ENCODE results near the gene LAMP1.

The LAMP1 gene

GRCh38 chr13:113297370-113298042, 467 bp downstream of the LAMP1 start:
- DNase-seq = no peak

GRCh38 chr13:113298043-113298945, 1.3 kb downstream of the LAMP1 start:
- peak in 1 of 2 experiments; percentile 16 for DNase-seq

GRCh38 chr13:113299951-113300350, 2.9 kb downstream of the LAMP1 start:
- no peak for DNase-seq

GRCh38 chr13:113302986-113303385, 5.9 kb downstream of the LAMP1 start:
- no peak for DNase-seq

GRCh38 chr13:113304121-113304520, 7.1 kb downstream of the LAMP1 start:
- no peak for DNase-seq

- no peak for DNase-seq
These were observed 8.2 kb downstream of the LAMP1 start for GRCh38 chr13:113305208-113305607.

- DNase-seq = no peak
These were observed 10.5 kb downstream of the LAMP1 start for GRCh38 chr13:113307491-113307890.

GRCh38 chr13:113309473-113309872, 12.4 kb downstream of the LAMP1 start:
- no peak for DNase-seq

- DNase-seq = peak; percentile 91 to 96
These were observed 17.1 kb downstream of the LAMP1 start for GRCh38 chr13:113314112-113314511.

GRCh38 chr13:113314895-113315470, 17.9 kb downstream of the LAMP1 start:
- peak; percentile 91 to 94 for DNase-seq

GRCh38 chr13:113315992-113316391, 19.0 kb downstream of the LAMP1 start:
- DNase-seq = no peak

GRCh38 chr13:113317031-113317430, 20.0 kb downstream of the LAMP1 start:
- no peak for DNase-seq

GRCh38 chr13:113318956-113319355, 21.9 kb downstream of the LAMP1 start:
- DNase-seq = no peak

GRCh38 chr13:113319371-113319770, 22.3 kb downstream of the LAMP1 start:
- DNase-seq = no peak

GRCh38 chr13:113320226-113320875, 23.3 kb downstream of the LAMP1 start:
- no peak for DNase-seq

- DNase-seq = no peak
These were observed 24.5 kb downstream of the LAMP1 start for GRCh38 chr13:113321546-113321945.

- DNase-seq = no peak
These were observed 25.0 kb downstream of the LAMP1 start for GRCh38 chr13:113322043-113322461.

- no peak for DNase-seq
These were observed 26.0 kb downstream of the LAMP1 start for GRCh38 chr13:113322890-113323651.

GRCh38 chr13:113323869-113324268, 26.8 kb downstream of the LAMP1 start:
- DNase-seq = no peak

- DNase-seq = no peak
These were observed 27.4 kb downstream of the LAMP1 start for GRCh38 chr13:113324398-113324797.

GRCh38 chr13:113325779-113326178, 28.7 kb downstream of the LAMP1 start:
- no peak for DNase-seq

- no peak for DNase-seq
These were observed 30.3 kb downstream of the LAMP1 start for GRCh38 chr13:113327391-113327765.

Measured in NCI-H526 (cell line).